Caco-2 (cell line): ENCODE measurements around the gene YWHAB. TPM values are rescaled to one million over a fixed set of nuclear protein-coding genes. Genes with fewer than 3 reads are reported as not detected.

ENCODE experiments used
- BruUV-seq: library from RNA; stranded (reverse); fragments of 400-500 nt; replicated peaks from 2 replicates; lab custom pipeline; 2021; lab: Mats Ljungman, UMichigan
- CTCF ChIA-PET: fragments of 300-600 bp; sonication (Branson Sonifier 250); formaldehyde crosslinking; loops from one replicate; lab custom pipeline; 2022; ENCODE audit warnings: antibody characterized with exemption; lab: Charles Lee
- POLR2A ChIA-PET: fragments of 300-600 bp; sonication (Branson Sonifier 250); formaldehyde crosslinking; loops from one replicate; lab custom pipeline; 2022; ENCODE audit warnings: antibody characterized with exemption; lab: Charles Lee
- DNase-seq, 2 experiments: peaks; one replicate each; pipeline versions ENCODE4 v3.0.0 to v3.0.0-alpha.2; 2020 to 2022
- H3K27me3 ChIP-seq: replicated peaks from 2 replicates; pipeline ENCODE4 v1.6.0; 2011; ENCODE audit warnings: low read length; ENCODE audit not compliant: control insufficient read depth, insufficient read depth
- H3K36me3 ChIP-seq: 2 replicates; pipeline ENCODE4 v1.5.1; 2011; ENCODE audit warnings: low read length; ENCODE audit not compliant: control insufficient read depth, insufficient read depth
- H3K4me1 ChIP-seq: fragments of 250-450 bp; sonication (Bioruptor Pico); 2 replicates; pipeline ENCODE4 v1.5.1; 2020; ENCODE audit warnings: mild to moderate bottlenecking
- H3K4me3 ChIP-seq: 2 replicates; pipeline ENCODE4 v1.5.1; 2011; ENCODE audit warnings: low read depth, mild to moderate bottlenecking, control low read depth, low read length
- H3K9me3 ChIP-seq: fragments of 250-450 bp; sonication (Bioruptor Pico); 2 replicates; pipeline ENCODE4 v1.5.1; 2020; ENCODE audit warnings: mild to moderate bottlenecking, moderate library complexity
- H3K27ac Mint-ChIP-seq: one replicate; pipeline ENCODE4 v1.8.0; 2022; ENCODE audit warnings: mixed read lengths; ENCODE audit not compliant: unreplicated experiment
- H3K27me3 Mint-ChIP-seq: one replicate; pipeline ENCODE4 v1.8.0; 2022; ENCODE audit warnings: mixed read lengths; ENCODE audit not compliant: insufficient read depth, unreplicated experiment
- H3K36me3 Mint-ChIP-seq: one replicate; pipeline ENCODE4 v1.8.0; 2022; ENCODE audit warnings: mild to moderate bottlenecking, mixed read lengths; ENCODE audit not compliant: insufficient read depth, unreplicated experiment
- H3K4me1 Mint-ChIP-seq: one replicate; pipeline ENCODE4 v1.8.0; 2022; ENCODE audit warnings: low read depth, mixed read lengths; ENCODE audit not compliant: unreplicated experiment
- H3K4me3 Mint-ChIP-seq: one replicate; pipeline ENCODE4 v1.8.0; 2022; ENCODE audit warnings: mild to moderate bottlenecking, moderate library complexity, mixed read lengths; ENCODE audit not compliant: unreplicated experiment
- H3K9me3 Mint-ChIP-seq: one replicate; pipeline ENCODE4 v1.8.0; 2022; ENCODE audit warnings: mixed read lengths; ENCODE audit not compliant: unreplicated experiment
- CTCF ChIP-seq, 2 experiments: fragments of 200-600 bp in 1 of 2; IDR thresholded peaks; 1 replicate in 1 of 2; 2 replicates in 1 of 2; pipeline versions ENCODE4 v1.5.1 to v1.8.0; 2011 to 2022; ENCODE audit warnings: antibody characterized with exemption in 1 of 2, control low read depth in 1 of 2, inconsistent platforms in 1 of 2, low read depth in 1 of 2, low read length in 1 of 2, mild to moderate bottlenecking in 1 of 2, moderate library complexity in 1 of 2; ENCODE audit not compliant: insufficient read depth in 1 of 2, severe bottlenecking in 1 of 2, unreplicated experiment in 1 of 2
- intact Hi-C: fragments of 100-400 bp; cut with micrococcal nuclease; formaldehyde crosslinking; loops from one replicate; pipeline ENCODE4 v1.10.0; 2022; ENCODE audit not compliant: unreplicated experiment
- total RNA-seq: library from RNA; stranded (reverse); gene quantifications from 2 replicates; pipeline ENCODE4 v1.2.3, GENCODE V29; 2022

The YWHAB gene
- total RNA-seq, 1 experiment from 2014 or later: 522 TPM

DNA sequence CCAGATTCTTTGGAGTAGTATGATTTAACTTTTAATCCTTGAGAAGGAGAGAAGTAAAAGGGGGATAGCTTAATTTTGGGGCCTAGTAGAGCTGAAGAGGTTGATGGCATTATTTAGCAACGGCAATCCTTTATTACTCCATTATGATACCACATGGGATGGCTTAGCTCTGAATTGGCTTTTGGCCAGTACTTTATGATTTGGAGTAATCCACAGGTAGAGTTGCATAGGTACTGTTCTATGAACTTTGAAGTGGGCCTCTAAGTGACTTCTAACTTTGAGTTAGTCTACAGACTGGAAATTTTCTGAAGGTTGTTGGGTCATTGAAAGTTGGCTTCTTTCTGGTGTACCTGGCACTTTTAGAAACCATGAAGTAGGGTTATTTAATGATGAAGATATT is 11.6 kb downstream of the YWHAB start:
- no peak overlapping the region for H3K4me3 ChIP-seq
- peaks cover 55% of the 10 kb centered on the region for H3K36me3 Mint-ChIP-seq
- CTCF ChIA-PET: no interaction called here
- H3K36me3 ChIP-seq: peaks cover 5% of the 10 kb centered on the region
- no peaks in the 10 kb centered on the region for H3K27me3 ChIP-seq
- BruUV-seq: no TSS peak
- intact Hi-C loops: no loop called here
- DNase-seq: no peak
- no peak overlapping the region for H3K4me3 Mint-ChIP-seq
- peaks cover 26% of the 10 kb centered on the region for H3K4me1 Mint-ChIP-seq
- H3K4me1 ChIP-seq: no peaks in the 10 kb centered on the region; the same call in 1 of the 2 replicates
- POLR2A ChIA-PET: interaction anchor here (1.9 kb wide), 1 partner anchor 12 kb away, joined by 7 read pairs; the partner anchor contains the start of gene YWHAB
- no peaks in the 10 kb centered on the region for H3K27me3 Mint-ChIP-seq
- no peak overlapping the region for H3K27ac Mint-ChIP-seq
- no peak for TF ChIP-seq CTCF (IDR thresholded peaks at IDR 0.05; ENCODE audit: insufficient read depth in 1 of 2, low read depth in 1 of 2, low read length in 1 of 2, severe bottlenecking in 1 of 2, unreplicated experiment in 1 of 2)
- no peaks in the 10 kb centered on the region for H3K9me3 ChIP-seq
- H3K9me3 Mint-ChIP-seq: no peaks in the 10 kb centered on the region

- Histone ChIP-seq H3K27me3 (no peaks in the 10 kb centered on the region), H3K4me1 (no peaks in the 10 kb centered on the region; the same call in 1 of the 2 replicates), H3K4me3 (no peak overlapping the region), H3K9me3 (no peaks in the 10 kb centered on the region), H3K36me3 (peaks cover 9% of the 10 kb centered on the region)
- H3K4me1 Mint-ChIP-seq: peaks cover 26% of the 10 kb centered on the region
- peaks cover 72% of the 10 kb centered on the region for H3K36me3 Mint-ChIP-seq
- no peak for TF ChIP-seq CTCF (IDR thresholded peaks at IDR 0.05; ENCODE audit: insufficient read depth in 1 of 2, low read depth in 1 of 2, low read length in 1 of 2, severe bottlenecking in 1 of 2, unreplicated experiment in 1 of 2)
- no TSS peak for BruUV-seq
- no peaks in the 10 kb centered on the region for H3K9me3 Mint-ChIP-seq
- no peak overlapping the region for H3K4me3 Mint-ChIP-seq
- POLR2A ChIA-PET: no interaction called here
- intact Hi-C loops: no loop called here
- H3K27me3 Mint-ChIP-seq: no peaks in the 10 kb centered on the region
- no peak for DNase-seq
- CTCF ChIA-PET: interaction anchor here (1.0 kb wide), 1 partner anchor 217 kb away, joined by 3 read pairs; no protein-coding TSS in a partner anchor
- no peak overlapping the region for H3K27ac Mint-ChIP-seq
Measured at GRCh38 chr20:44900231-44900854, 14.8 kb downstream of the YWHAB start.

- Mint-ChIP-seq H3K27me3 (no peaks in the 10 kb centered on the region), H3K36me3 (peaks cover 79% of the 10 kb centered on the region), H3K27ac (no peak overlapping the region), H3K4me3 (no peak overlapping the region), H3K4me1 (peaks cover 14% of the 10 kb centered on the region), H3K9me3 (no peaks in the 10 kb centered on the region)
- Histone ChIP-seq H3K36me3 (peaks cover 12% of the 10 kb centered on the region), H3K27me3 (no peaks in the 10 kb centered on the region), H3K9me3 (no peaks in the 10 kb centered on the region), H3K4me3 (no peak overlapping the region), H3K4me1 (no peaks in the 10 kb centered on the region)
- TF ChIP-seq CTCF (IDR thresholded peaks at IDR 0.05; ENCODE audit: insufficient read depth in 1 of 2, low read depth in 1 of 2, low read length in 1 of 2, severe bottlenecking in 1 of 2, unreplicated experiment in 1 of 2): no peak
- POLR2A ChIA-PET: no interaction called here
- BruUV-seq: no TSS peak
- DNase-seq: no peak
- intact Hi-C loops: no loop called here
- CTCF ChIA-PET: no interaction called here
Measured at GRCh38 chr20:44901974-44902373, 16.5 kb downstream of the YWHAB start.
